Sigmoid colon (tissue), 4 donors: ENCODE data around the gene SCOC.

Experiments
- EP300 ChIP-seq, 4 donors: sonication (generic); formaldehyde crosslinking; IDR thresholded peaks; one replicate each; pipeline ENCODE4 v1.6.1; 2017; ENCODE audit warnings: antibody characterized with exemption in 4 of 4
- POLR2A ChIP-seq, 2 donors: fragments of 450-650 bp; IDR thresholded peaks; one replicate each; pipeline ENCODE4 v1.6.1; 2016; ENCODE audit warnings: antibody characterized with exemption in 2 of 2, mild to moderate bottlenecking in 2 of 2, moderate library complexity in 2 of 2
- POLR2AphosphoS5 ChIP-seq, 4 donors: sonication (generic); formaldehyde crosslinking; IDR thresholded peaks; one replicate each; pipeline ENCODE4 v1.6.1; 2017; ENCODE audit warnings: antibody characterized with exemption in 4 of 4
- TF ChIP-seq, protein P1 (sequence below), 4 experiments: fragments of 450-650 bp in 3 of 4; fragments of 200-600 bp in 1 of 4; IDR thresholded peaks; one replicate each; pipeline ENCODE4 v1.5.1; 2016 to 2019; ENCODE audit warnings: antibody characterized with exemption in 4 of 4, mild to moderate bottlenecking in 3 of 4, moderate library complexity in 2 of 4

DNA sequence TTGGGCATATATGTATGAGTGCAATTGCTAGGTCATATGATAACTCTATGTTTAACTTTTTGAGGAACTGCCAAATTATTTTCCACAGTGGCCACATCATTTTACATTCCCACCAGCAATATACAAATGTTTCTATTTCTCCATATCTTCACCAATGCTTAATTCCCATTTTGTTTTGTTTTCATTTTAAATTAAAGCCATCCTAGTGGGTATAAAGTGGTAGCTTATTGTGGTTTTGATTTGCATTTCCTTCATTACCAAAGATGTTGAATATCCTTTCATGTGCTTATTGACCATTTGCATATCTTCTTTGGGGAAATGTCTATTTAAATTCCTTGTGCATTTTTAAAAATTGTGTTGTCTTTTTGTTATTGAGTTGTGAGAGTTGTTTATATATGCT, 36.7 kb upstream of the SCOC start:
- TF ChIP-seq, protein P1, sequence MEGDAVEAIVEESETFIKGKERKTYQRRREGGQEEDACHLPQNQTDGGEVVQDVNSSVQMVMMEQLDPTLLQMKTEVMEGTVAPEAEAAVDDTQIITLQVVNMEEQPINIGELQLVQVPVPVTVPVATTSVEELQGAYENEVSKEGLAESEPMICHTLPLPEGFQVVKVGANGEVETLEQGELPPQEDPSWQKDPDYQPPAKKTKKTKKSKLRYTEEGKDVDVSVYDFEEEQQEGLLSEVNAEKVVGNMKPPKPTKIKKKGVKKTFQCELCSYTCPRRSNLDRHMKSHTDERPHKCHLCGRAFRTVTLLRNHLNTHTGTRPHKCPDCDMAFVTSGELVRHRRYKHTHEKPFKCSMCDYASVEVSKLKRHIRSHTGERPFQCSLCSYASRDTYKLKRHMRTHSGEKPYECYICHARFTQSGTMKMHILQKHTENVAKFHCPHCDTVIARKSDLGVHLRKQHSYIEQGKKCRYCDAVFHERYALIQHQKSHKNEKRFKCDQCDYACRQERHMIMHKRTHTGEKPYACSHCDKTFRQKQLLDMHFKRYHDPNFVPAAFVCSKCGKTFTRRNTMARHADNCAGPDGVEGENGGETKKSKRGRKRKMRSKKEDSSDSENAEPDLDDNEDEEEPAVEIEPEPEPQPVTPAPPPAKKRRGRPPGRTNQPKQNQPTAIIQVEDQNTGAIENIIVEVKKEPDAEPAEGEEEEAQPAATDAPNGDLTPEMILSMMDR (IDR thresholded peaks at IDR 0.05), result no peak
- no peak for TF ChIP-seq POLR2A (IDR thresholded peaks at IDR 0.05)
- TF ChIP-seq POLR2AphosphoS5 (IDR thresholded peaks at IDR 0.05), result no peak
- no peak for TF ChIP-seq EP300 (IDR thresholded peaks at IDR 0.05)
